Pancreas (tissue), 10 donors: ENCODE results near the gene BEST4. TPM values are rescaled to one million over a fixed set of nuclear protein-coding genes. Genes with fewer than 3 reads are reported as not detected.
"Not testable (repeated sequence)": the region's sequence is repeated elsewhere in the genome, so short reads cannot be mapped to it uniquely, and the experiment has no call there.

Experiments used
- ATAC-seq, 4 donors: fragments of 200-7000 bp; cut with Tn5 transposase; one replicate each; pipeline versions ENCODE4 v1.8.0 to v1.9.1; 2020; ENCODE audit warnings: mild to moderate bottlenecking in 4 of 4, moderate library complexity in 4 of 4
- DNase-seq, 6 donors: peaks; one replicate each; pipeline ENCODE4 v3.0.0-alpha.2; 2020
- FAIRE-seq: peaks from 2 replicates; lab custom pipeline; 2012; peaks lifted over from hg19 to GRCh38; lab: Jason Lieb, UNC
- H3K27ac ChIP-seq, 4 donors: fragments of 200-600 bp; sonication (generic); 1 replicate in 3 of 4; 2 replicates in 1 of 4; pipeline versions ENCODE4 v1.5.0 to v1.8.0; 2020
- H3K27me3 ChIP-seq, 4 donors: fragments of 200-600 bp; one replicate each; pipeline ENCODE4 v1.8.0; 2021
- H3K36me3 ChIP-seq, 3 donors: fragments of 200-600 bp; sonication (generic) in 1 of 3; one replicate each; pipeline versions ENCODE4 v1.5.0 to v1.8.0; 2020 to 2021
- H3K4me1 ChIP-seq, 3 donors: fragments of 200-600 bp; one replicate each; pipeline ENCODE4 v1.8.0; 2021
- H3K4me3 ChIP-seq, 4 donors: fragments of 200-600 bp; sonication (generic) in 2 of 4; one replicate each; pipeline versions ENCODE4 v1.5.0 to v1.8.0; 2020 to 2021
- H3K9me3 ChIP-seq, 4 donors: fragments of 200-600 bp; one replicate each; pipeline ENCODE4 v1.8.0; 2021
- WGBS, 2 donors: extraction: QIAGEN DNeasy Blood & Tissue Kit; methylation state at CpG; one replicate each; pipeline ENCODE4 v1.1.7; 2013; 5-methylcytosine and 5-hydroxymethylcytosine counted together
- intact Hi-C, 3 donors: fragments of 100-400 bp; cut with DNase I; formaldehyde crosslinking; loops; one replicate each; pipeline versions ENCODE4 v1.11.1 to v1.14.2; 2022
- polyA plus RNA-seq, 2 donors: library from polyadenylated mRNA; stranded (reverse); fragments of 200-250 nt; gene quantifications; one replicate each; pipeline ENCODE4 v1.2.3, GENCODE V29; 2013
- total RNA-seq, 6 donors: library from RNA; stranded (reverse); fragmentation: NEBNext Ultra II Directional in 4 of 6; extraction: Animal tissue kit (Norgen Biotek cat#: 25700) in 4 of 6; gene quantifications; one replicate each; pipeline versions ENCODE4 v1.2.1 to v1.2.4, GENCODE V29; 2021 to 2023
- TF ChIP-seq, protein P1 (sequence below), 4 donors: fragments of 200-600 bp; sonication (generic) in 3 of 4; IDR thresholded peaks; one replicate each; pipeline versions ENCODE4 v1.5.0 to v1.8.0; 2021; ENCODE audit warnings: antibody characterized with exemption in 4 of 4
- donor health status: healthy with polysubstance abuse.
- donor health status: DM: no; HTN: no; CAD: no; lungs with moderate emphysema.
- donor health status: DM: no; HTN: no; CAD: no.
- donor health status: control.
- donor health status: control.
- donor health status: Bipolar disorder and iron deficiency.
- donor health status: DM: yes; HTN: yes; CAD: no.
- donor health status: DM: no; HTN: no; CAD: no.
- donor health status: DM: no; HTN: no; CAD: no.
- donor health status: DM: yes; HTN: yes; CAD: no.

The BEST4 gene
- total and polyA plus RNA-seq, 8 donors, result 0.12 to 0.68 (median 0.36) TPM

- Histone ChIP-seq H3K4me1 (peaks cover 39 to 57% (median 40%) of the 10 kb centered on the region in 3 donors), H3K27ac (peak overlapping the region in 2 of 4 donors; percentile 98), H3K36me3 (peaks cover 0 to under 1% (median 0%) of the 10 kb centered on the region in 3 donors), H3K27me3 (no peaks in the 10 kb centered on the region), H3K9me3 (no peaks in the 10 kb centered on the region), H3K4me3 (no peak overlapping the region)
- DNase-seq (peak in 2 of 6 donors; percentile 5 to 18), ATAC-seq (no peak), FAIRE-seq (no peak)
- intact Hi-C loops, result no loop called here
- TF ChIP-seq, protein P1, sequence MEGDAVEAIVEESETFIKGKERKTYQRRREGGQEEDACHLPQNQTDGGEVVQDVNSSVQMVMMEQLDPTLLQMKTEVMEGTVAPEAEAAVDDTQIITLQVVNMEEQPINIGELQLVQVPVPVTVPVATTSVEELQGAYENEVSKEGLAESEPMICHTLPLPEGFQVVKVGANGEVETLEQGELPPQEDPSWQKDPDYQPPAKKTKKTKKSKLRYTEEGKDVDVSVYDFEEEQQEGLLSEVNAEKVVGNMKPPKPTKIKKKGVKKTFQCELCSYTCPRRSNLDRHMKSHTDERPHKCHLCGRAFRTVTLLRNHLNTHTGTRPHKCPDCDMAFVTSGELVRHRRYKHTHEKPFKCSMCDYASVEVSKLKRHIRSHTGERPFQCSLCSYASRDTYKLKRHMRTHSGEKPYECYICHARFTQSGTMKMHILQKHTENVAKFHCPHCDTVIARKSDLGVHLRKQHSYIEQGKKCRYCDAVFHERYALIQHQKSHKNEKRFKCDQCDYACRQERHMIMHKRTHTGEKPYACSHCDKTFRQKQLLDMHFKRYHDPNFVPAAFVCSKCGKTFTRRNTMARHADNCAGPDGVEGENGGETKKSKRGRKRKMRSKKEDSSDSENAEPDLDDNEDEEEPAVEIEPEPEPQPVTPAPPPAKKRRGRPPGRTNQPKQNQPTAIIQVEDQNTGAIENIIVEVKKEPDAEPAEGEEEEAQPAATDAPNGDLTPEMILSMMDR (IDR thresholded peaks at IDR 0.05), result no peak
- 80 to 89% methylated on average over 8 of the region's 8 CpGs for WGBS, 2 donors
These were observed 23.3 kb upstream of the BEST4 start for GRCh38 chr1:44811234-44811633.

DNA sequence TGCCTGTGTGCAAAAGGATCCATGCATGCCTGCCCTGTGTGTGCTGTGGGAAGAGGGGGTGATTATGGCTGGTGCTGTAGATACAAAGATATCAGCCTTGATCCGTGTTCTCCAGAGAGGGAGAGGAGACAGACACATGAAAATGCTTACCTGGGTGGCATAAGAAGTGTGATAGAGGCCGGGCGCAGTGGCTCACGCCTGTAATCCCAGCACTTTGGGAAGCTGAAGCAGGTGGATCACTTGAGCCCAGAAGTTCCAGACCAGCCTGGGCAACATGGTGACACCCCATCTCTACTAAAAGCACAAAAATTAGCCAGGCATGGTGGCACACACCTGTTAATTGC lies 22.8 kb upstream of the BEST4 start:
- H3K4me3 ChIP-seq, H3K9me3 ChIP-seq, ATAC-seq, H3K36me3 ChIP-seq, FAIRE-seq, H3K27me3 ChIP-seq, intact Hi-C loops: not testable (repeated sequence)
- Histone ChIP-seq H3K4me1 (peaks cover 40 to 62% (median 41%) of the 10 kb centered on the region in 3 donors), H3K27ac (peak overlapping the region; percentile 94 to 99 (median 98))
- 83 to 85% methylated on average over 4 of the region's 4 CpGs for WGBS, 2 donors
- DNase-seq, result peak in 2 of 6 donors; percentile 13 to 37

DNA sequence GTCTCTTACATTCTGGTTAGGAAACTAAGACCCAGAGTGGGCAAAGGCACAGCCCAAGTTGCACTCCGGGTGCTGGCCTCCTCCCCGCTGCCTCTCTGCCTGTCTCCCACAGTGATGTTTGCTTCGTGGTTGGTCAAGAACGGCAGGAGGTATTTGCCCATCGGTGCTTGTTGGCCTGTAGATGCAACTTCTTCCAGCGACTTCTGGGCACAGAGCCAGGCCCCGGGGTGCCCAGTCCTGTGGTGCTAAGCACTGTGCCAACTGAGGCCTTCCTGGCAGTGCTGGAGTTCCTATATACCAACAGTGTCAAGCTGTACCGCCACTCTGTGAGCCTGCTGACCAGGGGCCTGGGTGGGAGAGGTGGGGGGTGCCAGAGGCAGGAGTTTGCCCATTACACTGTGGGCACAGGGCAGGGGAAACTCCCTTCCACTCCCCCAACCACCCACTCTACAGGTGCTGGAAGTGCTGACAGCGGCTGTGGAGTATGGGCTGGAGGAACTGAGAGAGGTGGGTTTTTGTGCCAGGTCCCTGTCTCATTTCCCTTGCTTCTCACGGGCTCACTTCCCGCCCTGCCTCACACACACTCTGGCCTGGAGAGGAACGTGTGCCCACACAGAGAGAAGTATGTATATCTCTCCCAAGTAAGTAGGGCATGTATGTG lies 22.3 kb upstream of the BEST4 start:
- Histone ChIP-seq H3K4me3 (no peak overlapping the region), H3K9me3 (no peaks in the 10 kb centered on the region), H3K27me3 (no peaks in the 10 kb centered on the region), H3K27ac (peak overlapping the region; percentile 94 to 99 (median 98)), H3K4me1 (peaks cover 40 to 62% (median 41%) of the 10 kb centered on the region in 3 donors), H3K36me3 (peaks cover 0 to 11% (median 0%) of the 10 kb centered on the region in 3 donors)
- 30 to 43% methylated on average over 12 of the region's 12 CpGs for WGBS, 2 donors
- DNase-seq (peak; percentile 68 to 89 (median 81)), ATAC-seq (no peak), FAIRE-seq (no peak)
- TF ChIP-seq, protein P1 (IDR thresholded peaks at IDR 0.05), result no peak
- intact Hi-C loops, result no loop called here

DNA sequence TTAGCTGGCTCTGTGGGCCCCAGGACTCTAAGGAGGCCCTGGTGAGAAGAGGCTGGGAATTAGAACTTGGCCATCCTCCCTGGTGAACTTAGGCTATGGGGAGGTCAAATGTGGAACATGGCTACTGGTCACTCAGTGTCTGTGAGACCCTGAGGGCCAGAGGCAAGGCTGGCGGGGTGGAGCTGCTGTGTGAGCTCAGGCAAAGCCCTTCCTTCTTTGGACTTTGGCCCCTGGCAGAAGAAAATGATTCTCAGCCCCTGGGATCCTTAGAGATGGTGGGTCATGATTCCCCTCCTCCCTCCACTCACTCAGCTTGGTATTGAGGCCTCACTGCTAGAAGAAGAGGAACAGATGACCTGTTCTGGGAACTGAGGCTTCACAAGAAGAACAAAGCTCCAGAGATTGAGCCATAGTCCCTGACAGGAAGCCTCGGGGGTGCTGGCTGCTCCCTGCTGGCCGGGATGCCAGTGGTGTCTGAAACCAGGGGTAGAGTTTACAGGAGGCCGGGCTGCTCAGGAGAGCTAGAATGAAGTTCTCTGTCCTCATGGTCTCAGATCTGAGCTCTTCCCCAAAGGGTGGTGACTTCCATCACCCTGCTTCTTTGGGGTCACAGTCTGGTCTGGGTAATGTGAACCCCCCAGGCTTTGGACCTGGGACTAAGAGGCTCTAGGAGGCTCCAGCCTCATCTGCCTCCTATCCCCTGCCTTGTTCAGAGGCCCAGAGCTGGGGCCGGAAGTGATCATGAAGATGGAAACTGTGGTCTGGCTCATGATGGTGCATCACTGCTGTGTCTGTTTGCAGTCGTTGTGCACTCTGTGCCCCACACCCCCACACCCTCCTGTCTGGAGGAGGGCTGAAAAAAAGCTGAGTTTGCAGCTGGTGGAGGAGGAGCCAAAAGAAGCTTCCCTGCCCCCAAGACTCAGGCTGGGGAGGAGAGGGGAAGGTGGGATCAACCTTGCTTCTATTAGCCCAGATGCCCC lies 21.3 kb upstream of the BEST4 start:
- Histone ChIP-seq H3K4me1 (peaks cover 40 to 55% (median 41%) of the 10 kb centered on the region in 3 donors), H3K9me3 (no peaks in the 10 kb centered on the region), H3K36me3 (peaks cover 0 to 20% (median 3%) of the 10 kb centered on the region in 3 donors), H3K4me3 (peak overlapping the region in 2 of 4 donors; percentile 5 to 11), H3K27ac (peak overlapping the region; percentile 94 to 99 (median 98)), H3K27me3 (no peaks in the 10 kb centered on the region)
- no peak for ATAC-seq
- FAIRE-seq, result no peak
- 60 to 65% methylated on average over 6 of the region's 6 CpGs for WGBS, 2 donors
- TF ChIP-seq, protein P1 (IDR thresholded peaks at IDR 0.05), result no peak
- DNase-seq, result peak in 4 of 6 donors; percentile 39 to 64 (median 51)
- intact Hi-C loops, result no loop called here
